ENCODE data around the gene CYGB. TPM values are rescaled to one million over a fixed set of nuclear protein-coding genes. Genes with fewer than 3 reads are reported as not detected.
A peak's percentile ranks its signal among the peaks of the same experiment; 100 is the strongest.

CYGB gene
- total and polyA plus RNA-seq, 2 of the 13 experiments (the other 11 are each of a cell fraction or from before 2014, with no cell fraction given): 18.9 to 27.1 TPM

DNA sequence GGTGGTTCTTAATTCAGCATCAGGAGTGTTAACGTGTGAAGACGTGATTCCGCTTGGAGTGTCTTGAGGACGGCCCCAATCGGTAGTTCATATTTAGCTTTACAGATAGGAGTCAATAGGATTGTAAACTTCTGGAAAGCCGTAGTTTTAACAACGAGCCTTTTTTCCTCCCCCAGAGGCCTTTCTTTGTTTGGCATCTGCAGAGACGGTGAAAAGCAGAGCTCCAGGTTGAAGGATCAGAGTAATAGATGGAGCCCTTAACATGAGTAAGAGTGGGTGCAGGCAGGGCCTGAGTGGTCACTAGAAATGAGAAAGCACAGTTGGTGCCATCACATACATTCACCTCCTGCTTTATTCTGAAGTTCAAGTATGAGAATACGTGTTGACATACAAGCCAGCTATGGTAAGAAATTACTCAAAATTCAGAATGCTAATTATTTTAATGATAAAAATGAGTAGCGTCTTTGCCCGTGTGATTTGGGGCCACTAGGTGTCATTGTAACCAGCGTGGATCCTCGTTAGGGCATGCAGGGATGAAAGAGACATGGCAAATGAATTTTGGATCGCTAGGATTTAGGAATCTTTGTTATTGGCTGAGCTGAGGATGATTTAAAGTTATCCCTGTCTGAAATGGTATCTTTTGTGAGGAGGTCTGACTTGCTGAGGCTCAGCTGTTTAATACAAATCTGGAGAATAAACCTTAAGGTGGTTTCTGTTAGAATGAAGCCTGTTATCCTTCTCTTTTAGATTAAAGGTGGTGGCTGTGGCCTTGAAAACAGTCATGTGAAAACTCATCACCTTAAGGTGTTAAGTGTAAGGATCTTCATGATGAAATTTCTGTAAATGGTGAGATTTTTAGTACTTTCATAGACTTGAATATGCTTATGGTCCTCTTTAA is 20.9 kb upstream of the CYGB start (continued):
- TF ChIP-seq ZNF530 (CRISPR knock-in tag; IDR thresholded peaks at IDR 0.05; ENCODE audit: low read depth) (no peak), GFI1 (CRISPR knock-in tag; IDR thresholded peaks at IDR 0.05; ENCODE audit: borderline replicate concordance) (no peak), SIX4 (CRISPR knock-in tag; IDR thresholded peaks at IDR 0.05) (no peak), AFF4 (CRISPR knock-in tag; IDR thresholded peaks at IDR 0.05) (no peak), NFE2L2 (IDR thresholded peaks at IDR 0.05; ENCODE audit: low read length) (no peak), FOXO1 (CRISPR knock-in tag; IDR thresholded peaks at IDR 0.05) (no peak), EZH2 (conservative IDR thresholded peaks at IDR 0.05; ENCODE audit: low read depth, low read length) (no peak), ZNF619 (CRISPR knock-in tag; IDR thresholded peaks at IDR 0.05) (no peak), SIX1 (CRISPR knock-in tag; IDR thresholded peaks at IDR 0.05; ENCODE audit: borderline replicate concordance) (0 out of 2 replicates have a peak, but pooled peaks have one; percentile 10), ZFP36L1 (CRISPR knock-in tag; IDR thresholded peaks at IDR 0.05) (peak; percentile 38; the same call in 1 of the 2 replicates), GMEB1 (CRISPR knock-in tag; IDR thresholded peaks at IDR 0.05; ENCODE audit: borderline replicate concordance) (no peak), THAP11 (CRISPR knock-in tag; IDR thresholded peaks at IDR 0.05) (peak; percentile 53; the same call in 1 of the 2 replicates), POLR2AphosphoS5 (IDR thresholded peaks at IDR 0.05; ENCODE audit: low read depth, low read length) (peak; percentile 54), SIN3A (IDR thresholded peaks at IDR 0.05; ENCODE audit: borderline replicate concordance, low read depth, low read length) (peak; percentile 44; the same call in 1 of the 2 replicates)
- TF ChIP-seq, protein P1, sequence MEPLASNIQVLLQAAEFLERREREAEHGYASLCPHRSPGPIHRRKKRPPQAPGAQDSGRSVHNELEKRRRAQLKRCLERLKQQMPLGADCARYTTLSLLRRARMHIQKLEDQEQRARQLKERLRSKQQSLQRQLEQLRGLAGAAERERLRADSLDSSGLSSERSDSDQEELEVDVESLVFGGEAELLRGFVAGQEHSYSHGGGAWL (CRISPR knock-in tag; IDR thresholded peaks at IDR 0.05): no peak
- TF ChIP-seq, protein P2, sequence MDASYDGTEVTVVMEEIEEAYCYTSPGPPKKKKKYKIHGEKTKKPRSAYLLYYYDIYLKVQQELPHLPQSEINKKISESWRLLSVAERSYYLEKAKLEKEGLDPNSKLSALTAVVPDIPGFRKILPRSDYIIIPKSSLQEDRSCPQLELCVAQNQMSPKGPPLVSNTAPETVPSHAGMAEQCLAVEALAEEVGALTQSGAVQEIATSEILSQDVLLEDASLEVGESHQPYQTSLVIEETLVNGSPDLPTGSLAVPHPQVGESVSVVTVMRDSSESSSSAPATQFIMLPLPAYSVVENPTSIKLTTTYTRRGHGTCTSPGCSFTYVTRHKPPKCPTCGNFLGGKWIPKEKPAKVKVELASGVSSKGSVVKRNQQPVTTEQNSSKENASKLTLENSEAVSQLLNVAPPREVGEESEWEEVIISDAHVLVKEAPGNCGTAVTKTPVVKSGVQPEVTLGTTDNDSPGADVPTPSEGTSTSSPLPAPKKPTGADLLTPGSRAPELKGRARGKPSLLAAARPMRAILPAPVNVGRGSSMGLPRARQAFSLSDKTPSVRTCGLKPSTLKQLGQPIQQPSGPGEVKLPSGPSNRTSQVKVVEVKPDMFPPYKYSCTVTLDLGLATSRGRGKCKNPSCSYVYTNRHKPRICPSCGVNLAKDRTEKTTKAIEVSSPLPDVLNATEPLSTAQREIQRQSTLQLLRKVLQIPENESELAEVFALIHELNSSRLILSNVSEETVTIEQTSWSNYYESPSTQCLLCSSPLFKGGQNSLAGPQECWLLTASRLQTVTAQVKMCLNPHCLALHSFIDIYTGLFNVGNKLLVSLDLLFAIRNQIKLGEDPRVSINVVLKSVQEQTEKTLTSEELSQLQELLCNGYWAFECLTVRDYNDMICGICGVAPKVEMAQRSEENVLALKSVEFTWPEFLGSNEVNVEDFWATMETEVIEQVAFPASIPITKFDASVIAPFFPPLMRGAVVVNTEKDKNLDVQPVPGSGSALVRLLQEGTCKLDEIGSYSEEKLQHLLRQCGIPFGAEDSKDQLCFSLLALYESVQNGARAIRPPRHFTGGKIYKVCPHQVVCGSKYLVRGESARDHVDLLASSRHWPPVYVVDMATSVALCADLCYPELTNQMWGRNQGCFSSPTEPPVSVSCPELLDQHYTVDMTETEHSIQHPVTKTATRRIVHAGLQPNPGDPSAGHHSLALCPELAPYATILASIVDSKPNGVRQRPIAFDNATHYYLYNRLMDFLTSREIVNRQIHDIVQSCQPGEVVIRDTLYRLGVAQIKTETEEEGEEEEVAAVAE (CRISPR knock-in tag; IDR thresholded peaks at IDR 0.05; ENCODE audit: borderline replicate concordance): no peak
- TF ChIP-seq, protein P3, sequence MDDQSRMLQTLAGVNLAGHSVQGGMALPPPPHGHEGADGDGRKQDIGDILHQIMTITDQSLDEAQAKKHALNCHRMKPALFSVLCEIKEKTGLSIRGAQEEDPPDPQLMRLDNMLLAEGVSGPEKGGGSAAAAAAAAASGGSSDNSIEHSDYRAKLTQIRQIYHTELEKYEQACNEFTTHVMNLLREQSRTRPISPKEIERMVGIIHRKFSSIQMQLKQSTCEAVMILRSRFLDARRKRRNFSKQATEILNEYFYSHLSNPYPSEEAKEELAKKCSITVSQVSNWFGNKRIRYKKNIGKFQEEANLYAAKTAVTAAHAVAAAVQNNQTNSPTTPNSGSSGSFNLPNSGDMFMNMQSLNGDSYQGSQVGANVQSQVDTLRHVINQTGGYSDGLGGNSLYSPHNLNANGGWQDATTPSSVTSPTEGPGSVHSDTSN (CRISPR knock-in tag; IDR thresholded peaks at IDR 0.05; ENCODE audit: borderline replicate concordance): 0 out of 2 replicates have a peak, but pooled peaks have one; percentile 70
